ENCODE results near the gene METAP2.

Gene METAP2

DNA sequence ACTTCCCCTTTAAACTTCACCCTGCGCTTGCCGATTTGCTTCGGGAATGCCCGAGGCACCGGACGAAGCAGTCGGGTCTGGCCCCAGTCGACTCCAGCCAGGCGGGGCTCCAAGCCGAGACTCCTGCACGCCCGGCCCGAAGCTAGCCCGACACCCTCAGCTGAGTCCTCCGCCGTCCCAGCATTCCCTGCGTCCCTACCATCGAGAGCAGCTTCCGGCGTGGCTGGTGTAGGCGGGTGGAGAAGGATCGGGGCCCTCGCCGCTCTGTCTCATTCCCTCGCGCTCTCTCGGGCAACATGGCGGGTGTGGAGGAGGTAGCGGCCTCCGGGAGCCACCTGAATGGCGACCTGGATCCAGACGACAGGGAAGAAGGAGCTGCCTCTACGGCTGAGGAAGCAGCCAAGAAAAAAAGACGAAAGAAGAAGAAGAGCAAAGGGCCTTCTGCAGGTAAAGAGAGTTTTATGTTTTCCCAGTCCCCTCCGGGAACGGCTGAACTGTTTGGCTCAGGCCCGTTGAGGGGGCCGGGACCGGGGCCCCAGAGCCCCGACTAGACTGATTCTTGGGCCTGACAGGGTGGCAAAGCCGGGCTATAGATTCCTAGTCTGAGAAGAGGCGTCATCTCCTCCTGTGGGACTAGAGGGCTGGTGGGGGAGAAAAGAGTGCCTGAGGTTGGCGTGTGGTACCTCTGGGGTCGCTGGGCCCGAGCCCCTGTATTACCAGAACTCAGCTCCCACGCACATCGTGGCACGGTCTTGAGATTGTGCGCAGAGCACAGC, at the start of gene METAP2:
TSS of gene METAP2 (plus strand) at position 269 of the 776 bp plus-strand sequence. CDS start at position 297, 28 bp downstream.
- Histone ChIP-seq H3K27ac (ENCODE audit: extremely low read depth, low read depth, low read length) (peak within 1 kb of the TSS; percentile 81), H3K4me1 (ENCODE audit: control insufficient read depth, insufficient read depth, low read length) (peaks cover 4% of the 10 kb centered on the region; the same call in 1 of the 2 replicates), H3K9me3 (ENCODE audit: control insufficient read depth, insufficient read depth, low read depth, low read length) (no peaks in the 10 kb centered on the region), H3K36me3 (ENCODE audit: control insufficient read depth in 2 of 2, insufficient read depth in 1 of 2, low read length in 2 of 2) (peaks cover 23 to 37% of the 10 kb centered on the region in 2 experiments), H3K4me3 (ENCODE audit: low read depth, low read length) (peak within 1 kb of the TSS; percentile 85)
- CTCF ChIA-PET: interaction anchor here (0.6 to 0.8 kb wide), 2 partner anchors 257 to 300 kb away, joined by 3 to 4 read pairs; partner anchors contain the start of genes FGD6 and VEZT
- POLR2A ChIA-PET: interaction anchor here (0.6 to 1.9 kb wide), 38 partner anchors 10 to 562 kb away, joined by 3 to 26 read pairs (median 4); partner anchors contain the start of genes CCDC38, FGD6, LTA4H and NDUFA12
- peak; percentile 74 for TF ChIP-seq ZNF366 (tag by site-specific recombination; conservative IDR thresholded peaks at IDR 0.05)
- TF ChIP-seq ZNF510 (tag by site-specific recombination; IDR thresholded peaks at IDR 0.05; ENCODE audit: insufficient replicate concordance): no peak
- TF ChIP-seq ZNF266 (tag by site-specific recombination; IDR thresholded peaks at IDR 0.05; ENCODE audit: low read depth): no peak
- TF ChIP-seq ZNF830 (tag by site-specific recombination; IDR thresholded peaks at IDR 0.05; ENCODE audit: low read depth): no peak
- no peak for TF ChIP-seq KLF1 (tag by site-specific recombination; IDR thresholded peaks at IDR 0.05)
- TF ChIP-seq ZBTB17 (tag by site-specific recombination; IDR thresholded peaks at IDR 0.05): peak; percentile 96
- no peak for TF ChIP-seq ZNF211 (tag by site-specific recombination; IDR thresholded peaks at IDR 0.05; ENCODE audit: low read depth)
- TF ChIP-seq, protein P1, sequence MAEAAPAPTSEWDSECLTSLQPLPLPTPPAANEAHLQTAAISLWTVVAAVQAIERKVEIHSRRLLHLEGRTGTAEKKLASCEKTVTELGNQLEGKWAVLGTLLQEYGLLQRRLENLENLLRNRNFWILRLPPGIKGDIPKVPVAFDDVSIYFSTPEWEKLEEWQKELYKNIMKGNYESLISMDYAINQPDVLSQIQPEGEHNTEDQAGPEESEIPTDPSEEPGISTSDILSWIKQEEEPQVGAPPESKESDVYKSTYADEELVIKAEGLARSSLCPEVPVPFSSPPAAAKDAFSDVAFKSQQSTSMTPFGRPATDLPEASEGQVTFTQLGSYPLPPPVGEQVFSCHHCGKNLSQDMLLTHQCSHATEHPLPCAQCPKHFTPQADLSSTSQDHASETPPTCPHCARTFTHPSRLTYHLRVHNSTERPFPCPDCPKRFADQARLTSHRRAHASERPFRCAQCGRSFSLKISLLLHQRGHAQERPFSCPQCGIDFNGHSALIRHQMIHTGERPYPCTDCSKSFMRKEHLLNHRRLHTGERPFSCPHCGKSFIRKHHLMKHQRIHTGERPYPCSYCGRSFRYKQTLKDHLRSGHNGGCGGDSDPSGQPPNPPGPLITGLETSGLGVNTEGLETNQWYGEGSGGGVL (tag by site-specific recombination; IDR thresholded peaks at IDR 0.05): no peak
- TF ChIP-seq, protein P2, sequence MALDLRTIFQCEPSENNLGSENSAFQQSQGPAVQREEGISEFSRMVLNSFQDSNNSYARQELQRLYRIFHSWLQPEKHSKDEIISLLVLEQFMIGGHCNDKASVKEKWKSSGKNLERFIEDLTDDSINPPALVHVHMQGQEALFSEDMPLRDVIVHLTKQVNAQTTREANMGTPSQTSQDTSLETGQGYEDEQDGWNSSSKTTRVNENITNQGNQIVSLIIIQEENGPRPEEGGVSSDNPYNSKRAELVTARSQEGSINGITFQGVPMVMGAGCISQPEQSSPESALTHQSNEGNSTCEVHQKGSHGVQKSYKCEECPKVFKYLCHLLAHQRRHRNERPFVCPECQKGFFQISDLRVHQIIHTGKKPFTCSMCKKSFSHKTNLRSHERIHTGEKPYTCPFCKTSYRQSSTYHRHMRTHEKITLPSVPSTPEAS (tag by site-specific recombination; IDR thresholded peaks at IDR 0.05): peak; percentile 25; the same call in 1 of the 2 replicates
- TF ChIP-seq ZNF792 (tag by site-specific recombination; IDR thresholded peaks at IDR 0.05): no peak
- TF ChIP-seq, protein P3, sequence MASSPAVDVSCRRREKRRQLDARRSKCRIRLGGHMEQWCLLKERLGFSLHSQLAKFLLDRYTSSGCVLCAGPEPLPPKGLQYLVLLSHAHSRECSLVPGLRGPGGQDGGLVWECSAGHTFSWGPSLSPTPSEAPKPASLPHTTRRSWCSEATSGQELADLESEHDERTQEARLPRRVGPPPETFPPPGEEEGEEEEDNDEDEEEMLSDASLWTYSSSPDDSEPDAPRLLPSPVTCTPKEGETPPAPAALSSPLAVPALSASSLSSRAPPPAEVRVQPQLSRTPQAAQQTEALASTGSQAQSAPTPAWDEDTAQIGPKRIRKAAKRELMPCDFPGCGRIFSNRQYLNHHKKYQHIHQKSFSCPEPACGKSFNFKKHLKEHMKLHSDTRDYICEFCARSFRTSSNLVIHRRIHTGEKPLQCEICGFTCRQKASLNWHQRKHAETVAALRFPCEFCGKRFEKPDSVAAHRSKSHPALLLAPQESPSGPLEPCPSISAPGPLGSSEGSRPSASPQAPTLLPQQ (tag by site-specific recombination; IDR thresholded peaks at IDR 0.05): peak; percentile 71; the same call in 1 of the 2 replicates
- TF ChIP-seq, protein P4, sequence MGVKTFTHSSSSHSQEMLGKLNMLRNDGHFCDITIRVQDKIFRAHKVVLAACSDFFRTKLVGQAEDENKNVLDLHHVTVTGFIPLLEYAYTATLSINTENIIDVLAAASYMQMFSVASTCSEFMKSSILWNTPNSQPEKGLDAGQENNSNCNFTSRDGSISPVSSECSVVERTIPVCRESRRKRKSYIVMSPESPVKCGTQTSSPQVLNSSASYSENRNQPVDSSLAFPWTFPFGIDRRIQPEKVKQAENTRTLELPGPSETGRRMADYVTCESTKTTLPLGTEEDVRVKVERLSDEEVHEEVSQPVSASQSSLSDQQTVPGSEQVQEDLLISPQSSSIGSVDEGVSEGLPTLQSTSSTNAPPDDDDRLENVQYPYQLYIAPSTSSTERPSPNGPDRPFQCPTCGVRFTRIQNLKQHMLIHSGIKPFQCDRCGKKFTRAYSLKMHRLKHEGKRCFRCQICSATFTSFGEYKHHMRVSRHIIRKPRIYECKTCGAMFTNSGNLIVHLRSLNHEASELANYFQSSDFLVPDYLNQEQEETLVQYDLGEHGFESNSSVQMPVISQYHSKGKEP (tag by site-specific recombination; IDR thresholded peaks at IDR 0.05): no peak
- no peak for TF ChIP-seq PRDM1 (tag by site-specific recombination; IDR thresholded peaks at IDR 0.05)
- TF ChIP-seq, protein P5, sequence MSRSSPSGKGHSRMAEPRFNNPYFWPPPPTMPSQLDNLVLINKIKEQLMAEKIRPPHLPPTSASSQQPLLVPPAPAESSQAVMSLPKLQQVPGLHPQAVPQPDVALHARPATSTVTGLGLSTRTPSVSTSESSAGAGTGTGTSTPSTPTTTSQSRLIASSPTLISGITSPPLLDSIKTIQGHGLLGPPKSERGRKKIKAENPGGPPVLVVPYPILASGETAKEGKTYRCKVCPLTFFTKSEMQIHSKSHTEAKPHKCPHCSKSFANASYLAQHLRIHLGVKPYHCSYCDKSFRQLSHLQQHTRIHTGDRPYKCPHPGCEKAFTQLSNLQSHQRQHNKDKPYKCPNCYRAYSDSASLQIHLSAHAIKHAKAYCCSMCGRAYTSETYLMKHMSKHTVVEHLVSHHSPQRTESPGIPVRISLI (tag by site-specific recombination; IDR thresholded peaks at IDR 0.05): no peak
- TF ChIP-seq ZNF701 (tag by site-specific recombination; IDR thresholded peaks at IDR 0.05): no peak
- no peak for TF ChIP-seq GLI4 (tag by site-specific recombination; IDR thresholded peaks at IDR 0.05)
- TF ChIP-seq GLIS2 (tag by site-specific recombination; IDR thresholded peaks at IDR 0.05): 0 out of 2 replicates have a peak, but pooled peaks have one; percentile 41
- 0 out of 2 replicates have a peak, but pooled peaks have one; percentile 37 for TF ChIP-seq ZBTB21 (tag by site-specific recombination; IDR thresholded peaks at IDR 0.05)
- TF ChIP-seq ZNF202 (tag by site-specific recombination; IDR thresholded peaks at IDR 0.05; ENCODE audit: borderline replicate concordance): no peak
- TF ChIP-seq, protein P6, sequence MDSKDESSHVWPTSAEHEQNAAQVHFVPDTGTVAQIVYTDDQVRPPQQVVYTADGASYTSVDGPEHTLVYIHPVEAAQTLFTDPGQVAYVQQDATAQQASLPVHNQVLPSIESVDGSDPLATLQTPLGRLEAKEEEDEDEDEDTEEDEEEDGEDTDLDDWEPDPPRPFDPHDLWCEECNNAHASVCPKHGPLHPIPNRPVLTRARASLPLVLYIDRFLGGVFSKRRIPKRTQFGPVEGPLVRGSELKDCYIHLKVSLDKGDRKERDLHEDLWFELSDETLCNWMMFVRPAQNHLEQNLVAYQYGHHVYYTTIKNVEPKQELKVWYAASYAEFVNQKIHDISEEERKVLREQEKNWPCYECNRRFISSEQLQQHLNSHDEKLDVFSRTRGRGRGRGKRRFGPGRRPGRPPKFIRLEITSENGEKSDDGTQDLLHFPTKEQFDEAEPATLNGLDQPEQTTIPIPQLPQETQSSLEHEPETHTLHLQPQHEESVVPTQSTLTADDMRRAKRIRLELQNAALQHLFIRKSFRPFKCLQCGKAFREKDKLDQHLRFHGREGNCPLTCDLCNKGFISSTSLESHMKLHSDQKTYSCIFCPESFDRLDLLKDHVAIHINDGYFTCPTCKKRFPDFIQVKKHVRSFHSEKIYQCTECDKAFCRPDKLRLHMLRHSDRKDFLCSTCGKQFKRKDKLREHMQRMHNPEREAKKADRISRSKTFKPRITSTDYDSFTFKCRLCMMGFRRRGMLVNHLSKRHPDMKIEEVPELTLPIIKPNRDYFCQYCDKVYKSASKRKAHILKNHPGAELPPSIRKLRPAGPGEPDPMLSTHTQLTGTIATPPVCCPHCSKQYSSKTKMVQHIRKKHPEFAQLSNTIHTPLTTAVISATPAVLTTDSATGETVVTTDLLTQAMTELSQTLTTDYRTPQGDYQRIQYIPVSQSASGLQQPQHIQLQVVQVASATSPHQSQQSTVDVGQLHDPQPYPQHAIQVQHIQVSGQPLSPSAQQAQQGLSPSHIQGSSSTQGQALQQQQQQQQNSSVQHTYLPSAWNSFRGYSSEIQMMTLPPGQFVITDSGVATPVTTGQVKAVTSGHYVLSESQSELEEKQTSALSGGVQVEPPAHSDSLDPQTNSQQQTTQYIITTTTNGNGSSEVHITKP (tag by site-specific recombination; IDR thresholded peaks at IDR 0.05): no peak
- TF ChIP-seq ZFP69B (tag by site-specific recombination; IDR thresholded peaks at IDR 0.05): peak; percentile 70
- TF ChIP-seq, protein P7, sequence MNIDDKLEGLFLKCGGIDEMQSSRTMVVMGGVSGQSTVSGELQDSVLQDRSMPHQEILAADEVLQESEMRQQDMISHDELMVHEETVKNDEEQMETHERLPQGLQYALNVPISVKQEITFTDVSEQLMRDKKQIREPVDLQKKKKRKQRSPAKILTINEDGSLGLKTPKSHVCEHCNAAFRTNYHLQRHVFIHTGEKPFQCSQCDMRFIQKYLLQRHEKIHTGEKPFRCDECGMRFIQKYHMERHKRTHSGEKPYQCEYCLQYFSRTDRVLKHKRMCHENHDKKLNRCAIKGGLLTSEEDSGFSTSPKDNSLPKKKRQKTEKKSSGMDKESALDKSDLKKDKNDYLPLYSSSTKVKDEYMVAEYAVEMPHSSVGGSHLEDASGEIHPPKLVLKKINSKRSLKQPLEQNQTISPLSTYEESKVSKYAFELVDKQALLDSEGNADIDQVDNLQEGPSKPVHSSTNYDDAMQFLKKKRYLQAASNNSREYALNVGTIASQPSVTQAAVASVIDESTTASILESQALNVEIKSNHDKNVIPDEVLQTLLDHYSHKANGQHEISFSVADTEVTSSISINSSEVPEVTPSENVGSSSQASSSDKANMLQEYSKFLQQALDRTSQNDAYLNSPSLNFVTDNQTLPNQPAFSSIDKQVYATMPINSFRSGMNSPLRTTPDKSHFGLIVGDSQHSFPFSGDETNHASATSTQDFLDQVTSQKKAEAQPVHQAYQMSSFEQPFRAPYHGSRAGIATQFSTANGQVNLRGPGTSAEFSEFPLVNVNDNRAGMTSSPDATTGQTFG (tag by site-specific recombination; IDR thresholded peaks at IDR 0.05; ENCODE audit: borderline replicate concordance): no peak

All from HEK293 (cell line).